ENCODE measurements around the gene XRCC3. TPM values are rescaled to one million over a fixed set of nuclear protein-coding genes. Genes with fewer than 3 reads are reported as not detected.

Gene XRCC3
- total RNA-seq, 1 donor from 2014 or later = 30.2 TPM

- no peak for DNase-seq (ENCODE audit: low spot score, unreplicated experiment)
- Mint-ChIP-seq H3K36me3 (ENCODE audit: insufficient read depth) (peaks cover 2% of the 10 kb centered on the region), H3K27me3 (no peaks in the 10 kb centered on the region), H3K9me3 (ENCODE audit: low read depth) (no peaks in the 10 kb centered on the region), H3K4me3 (ENCODE audit: low read depth) (no peak overlapping the region), H3K4me1 (ENCODE audit: low read depth) (no peaks in the 10 kb centered on the region), H3K27ac (no peak overlapping the region)
- TF ChIP-seq, protein P1, sequence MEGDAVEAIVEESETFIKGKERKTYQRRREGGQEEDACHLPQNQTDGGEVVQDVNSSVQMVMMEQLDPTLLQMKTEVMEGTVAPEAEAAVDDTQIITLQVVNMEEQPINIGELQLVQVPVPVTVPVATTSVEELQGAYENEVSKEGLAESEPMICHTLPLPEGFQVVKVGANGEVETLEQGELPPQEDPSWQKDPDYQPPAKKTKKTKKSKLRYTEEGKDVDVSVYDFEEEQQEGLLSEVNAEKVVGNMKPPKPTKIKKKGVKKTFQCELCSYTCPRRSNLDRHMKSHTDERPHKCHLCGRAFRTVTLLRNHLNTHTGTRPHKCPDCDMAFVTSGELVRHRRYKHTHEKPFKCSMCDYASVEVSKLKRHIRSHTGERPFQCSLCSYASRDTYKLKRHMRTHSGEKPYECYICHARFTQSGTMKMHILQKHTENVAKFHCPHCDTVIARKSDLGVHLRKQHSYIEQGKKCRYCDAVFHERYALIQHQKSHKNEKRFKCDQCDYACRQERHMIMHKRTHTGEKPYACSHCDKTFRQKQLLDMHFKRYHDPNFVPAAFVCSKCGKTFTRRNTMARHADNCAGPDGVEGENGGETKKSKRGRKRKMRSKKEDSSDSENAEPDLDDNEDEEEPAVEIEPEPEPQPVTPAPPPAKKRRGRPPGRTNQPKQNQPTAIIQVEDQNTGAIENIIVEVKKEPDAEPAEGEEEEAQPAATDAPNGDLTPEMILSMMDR (IDR thresholded peaks at IDR 0.05; ENCODE audit: unreplicated experiment) = no peak
Measured at GRCh38 chr14:103704708-103705107, 10.5 kb downstream of the XRCC3 start.

DNA sequence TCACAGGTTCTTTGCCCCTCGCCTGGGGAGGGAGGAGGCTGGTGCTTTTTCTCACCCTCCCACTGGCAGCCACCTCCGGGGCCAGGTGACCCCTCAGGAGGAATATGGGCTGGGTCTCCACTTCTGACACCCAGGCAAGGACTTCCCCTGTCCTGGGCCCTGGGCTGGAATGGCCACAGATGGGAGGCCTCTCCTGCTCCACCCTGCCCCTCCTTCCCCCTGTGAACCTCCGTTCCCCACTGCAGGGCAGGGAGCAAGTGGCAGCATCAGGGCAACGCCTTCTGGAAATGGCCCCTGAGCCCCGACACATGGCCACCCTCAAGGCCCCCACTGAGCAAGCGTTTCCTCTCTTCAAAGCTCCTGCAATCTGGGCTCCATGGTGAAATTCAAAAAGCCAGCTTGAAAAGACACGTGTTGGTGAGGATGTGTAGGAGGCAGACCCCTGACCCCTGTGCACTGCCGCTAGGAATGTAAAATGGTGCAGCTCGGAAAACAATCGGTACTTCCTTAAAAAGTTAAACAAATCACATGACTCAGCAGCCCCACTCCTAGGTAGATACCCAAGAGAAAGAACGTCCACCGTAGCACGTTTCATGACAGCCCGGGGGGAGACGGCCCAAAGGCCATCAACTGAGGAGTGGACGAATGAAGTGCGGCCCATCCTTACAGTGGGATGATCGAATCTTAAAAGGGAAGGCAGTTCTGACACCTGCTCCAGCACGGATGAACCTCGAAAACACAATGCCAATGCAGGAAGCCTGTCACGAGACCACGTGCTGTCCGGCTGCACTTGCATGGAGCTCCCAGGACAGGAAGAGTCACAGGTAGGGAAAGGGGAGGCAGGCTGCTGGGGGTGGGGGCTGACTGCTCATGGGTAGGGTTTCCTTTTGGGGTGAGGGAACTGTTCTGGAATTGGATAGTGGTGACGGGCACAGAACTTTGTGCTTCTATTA is 11.5 kb downstream of the XRCC3 start:
- Mint-ChIP-seq H3K4me3 (ENCODE audit: low read depth) (no peak overlapping the region), H3K27ac (peak overlapping the region; percentile 36), H3K9me3 (ENCODE audit: low read depth) (no peaks in the 10 kb centered on the region), H3K4me1 (ENCODE audit: low read depth) (no peaks in the 10 kb centered on the region), H3K27me3 (no peaks in the 10 kb centered on the region), H3K36me3 (ENCODE audit: insufficient read depth) (peaks cover 2% of the 10 kb centered on the region)
- TF ChIP-seq, protein P1 (IDR thresholded peaks at IDR 0.05; ENCODE audit: unreplicated experiment) = no peak
- DNase-seq (ENCODE audit: low spot score, unreplicated experiment) = no peak

GRCh38 chr14:103702497-103703432 is 12.5 kb downstream of the XRCC3 start:
- H3K27me3 Mint-ChIP-seq = no peaks in the 10 kb centered on the region
- peaks cover 2% of the 10 kb centered on the region for H3K36me3 Mint-ChIP-seq (ENCODE audit: insufficient read depth)
- DNase-seq (ENCODE audit: low spot score, unreplicated experiment) = no peak
- TF ChIP-seq, protein P1 (IDR thresholded peaks at IDR 0.05; ENCODE audit: unreplicated experiment) = no peak
- H3K27ac Mint-ChIP-seq = no peak overlapping the region
- H3K4me3 Mint-ChIP-seq (ENCODE audit: low read depth) = no peak overlapping the region
- no peaks in the 10 kb centered on the region for H3K4me1 Mint-ChIP-seq (ENCODE audit: low read depth)
- H3K9me3 Mint-ChIP-seq (ENCODE audit: low read depth) = no peaks in the 10 kb centered on the region

DNA sequence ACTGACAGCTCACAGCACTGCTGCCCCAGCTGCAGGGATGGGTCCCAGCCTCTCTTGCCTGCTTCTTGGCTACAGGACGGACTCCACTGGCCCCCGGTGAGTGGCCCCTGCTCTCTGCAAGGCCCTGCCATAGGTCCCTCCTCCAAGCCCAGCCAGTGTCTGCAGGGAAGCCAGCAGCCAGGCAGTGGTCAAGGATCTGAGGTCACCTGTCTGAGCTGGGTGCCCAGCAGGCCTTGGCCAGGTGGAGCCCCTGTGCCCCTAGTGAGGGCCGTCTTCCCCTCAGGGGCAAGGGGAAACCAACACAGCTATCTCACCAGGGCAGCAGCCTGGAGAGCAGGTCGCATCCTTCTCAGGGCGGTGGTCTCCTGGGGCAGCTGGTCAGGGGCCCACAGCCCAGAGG is 13.2 kb downstream of the XRCC3 start:
- no peak overlapping the region for H3K4me3 Mint-ChIP-seq (ENCODE audit: low read depth)
- H3K4me1 Mint-ChIP-seq (ENCODE audit: low read depth) = no peaks in the 10 kb centered on the region
- H3K9me3 Mint-ChIP-seq (ENCODE audit: low read depth) = no peaks in the 10 kb centered on the region
- no peak for DNase-seq (ENCODE audit: low spot score, unreplicated experiment)
- H3K27ac Mint-ChIP-seq = no peak overlapping the region
- H3K27me3 Mint-ChIP-seq = no peaks in the 10 kb centered on the region
- H3K36me3 Mint-ChIP-seq (ENCODE audit: insufficient read depth) = peaks cover 2% of the 10 kb centered on the region
- TF ChIP-seq, protein P1 (IDR thresholded peaks at IDR 0.05; ENCODE audit: unreplicated experiment) = no peak

Measured in progenitor cell of endocrine pancreas (in vitro differentiated cells).